Measurements from ENCODE around the gene MLEC. TPM values are rescaled to one million over a fixed set of nuclear protein-coding genes. Genes with fewer than 3 reads are reported as not detected.

The MLEC gene
- total RNA-seq, 1 donor from 2014 or later, result 167 TPM

GRCh38 chr12:120741476-120742421 lies 54.8 kb downstream of the MLEC start:
- TF ChIP-seq CTCF (conservative IDR thresholded peaks at IDR 0.05), result no peak
- Mint-ChIP-seq H3K27ac (ENCODE audit: unreplicated experiment) (no peak overlapping the region), H3K4me3 (no peak overlapping the region), H3K4me1 (no peaks in the 10 kb centered on the region), H3K36me3 (ENCODE audit: low read depth) (no peaks in the 10 kb centered on the region), H3K9me3 (no peaks in the 10 kb centered on the region), H3K27me3 (ENCODE audit: low read depth) (no peaks in the 10 kb centered on the region)
- DNase-seq (ENCODE audit: low read depth, low spot score), result no peak

GRCh38 chr12:120744922-120745493 lies 58.1 kb downstream of the MLEC start:
- TF ChIP-seq CTCF (conservative IDR thresholded peaks at IDR 0.05), result no peak
- H3K27ac Mint-ChIP-seq (ENCODE audit: unreplicated experiment), result no peak overlapping the region
- no peak overlapping the region for H3K4me3 Mint-ChIP-seq
- H3K9me3 Mint-ChIP-seq, result no peaks in the 10 kb centered on the region
- peaks cover 3% of the 10 kb centered on the region for H3K4me1 Mint-ChIP-seq
- no peaks in the 10 kb centered on the region for H3K27me3 Mint-ChIP-seq (ENCODE audit: low read depth)
- H3K36me3 Mint-ChIP-seq (ENCODE audit: low read depth), result no peaks in the 10 kb centered on the region
- DNase-seq (ENCODE audit: low read depth, low spot score), result no peak

- no peak for TF ChIP-seq CTCF (conservative IDR thresholded peaks at IDR 0.05)
- DNase-seq (ENCODE audit: low read depth, low spot score), result no peak
- no peak overlapping the region for H3K27ac Mint-ChIP-seq (ENCODE audit: unreplicated experiment)
- no peaks in the 10 kb centered on the region for H3K9me3 Mint-ChIP-seq
- peaks cover 3% of the 10 kb centered on the region for H3K27me3 Mint-ChIP-seq (ENCODE audit: low read depth)
- no peaks in the 10 kb centered on the region for H3K36me3 Mint-ChIP-seq (ENCODE audit: low read depth)
- H3K4me3 Mint-ChIP-seq, result no peak overlapping the region
- peaks cover 3% of the 10 kb centered on the region for H3K4me1 Mint-ChIP-seq
Observed at GRCh38 chr12:120748242-120748641, 61.3 kb downstream of the MLEC start.

- no peak for DNase-seq (ENCODE audit: low read depth, low spot score)
- TF ChIP-seq CTCF (conservative IDR thresholded peaks at IDR 0.05), result no peak
- Mint-ChIP-seq H3K27me3 (ENCODE audit: low read depth) (peaks cover 3% of the 10 kb centered on the region), H3K4me3 (no peak overlapping the region), H3K4me1 (peaks cover 3% of the 10 kb centered on the region), H3K27ac (ENCODE audit: unreplicated experiment) (no peak overlapping the region), H3K9me3 (no peaks in the 10 kb centered on the region), H3K36me3 (ENCODE audit: low read depth) (no peaks in the 10 kb centered on the region)
Observed at GRCh38 chr12:120749256-120749655, 62.3 kb downstream of the MLEC start.

GRCh38 chr12:120750806-120751205 lies 63.9 kb downstream of the MLEC start:
- Mint-ChIP-seq H3K27me3 (ENCODE audit: low read depth) (peaks cover 3% of the 10 kb centered on the region), H3K36me3 (ENCODE audit: low read depth) (no peaks in the 10 kb centered on the region), H3K9me3 (peaks cover 5% of the 10 kb centered on the region), H3K27ac (ENCODE audit: unreplicated experiment) (no peak overlapping the region), H3K4me3 (no peak overlapping the region), H3K4me1 (peaks cover 3% of the 10 kb centered on the region)
- no peak for DNase-seq (ENCODE audit: low read depth, low spot score)
- no peak for TF ChIP-seq CTCF (conservative IDR thresholded peaks at IDR 0.05)
